Esophagus muscularis mucosa (tissue), 4 donors: ENCODE measurements around the gene SCAMP2.

Experiments used
- CTCF ChIP-seq, 3 experiments: fragments of 200-600 bp in 2 of 3; fragments of 450-650 bp in 1 of 3; sonication (generic) in 2 of 3; IDR thresholded peaks; one replicate each; pipeline ENCODE4 v1.5.1; 2017 to 2019; ENCODE audit warnings: antibody characterized with exemption in 3 of 3, mild to moderate bottlenecking in 2 of 3, moderate library complexity in 1 of 3
- EP300 ChIP-seq: sonication (generic); formaldehyde crosslinking; IDR thresholded peaks from one replicate; pipeline ENCODE4 v1.6.1; 2017; ENCODE audit warnings: antibody characterized with exemption
- POLR2A ChIP-seq: fragments of 450-650 bp; IDR thresholded peaks from one replicate; pipeline ENCODE4 v1.6.1; 2017; ENCODE audit warnings: antibody characterized with exemption, moderate library complexity, mild to moderate bottlenecking, low read depth
- POLR2AphosphoS5 ChIP-seq, 2 donors: sonication (generic); formaldehyde crosslinking; IDR thresholded peaks; one replicate each; pipeline ENCODE4 v1.6.1; 2017; ENCODE audit warnings: antibody characterized with exemption in 2 of 2

GRCh38 chr15:74843891-74844299 is 29.3 kb downstream of the SCAMP2 start:
- TF ChIP-seq POLR2A (no peak), POLR2AphosphoS5 (IDR thresholded peaks at IDR 0.05) (no peak), CTCF (IDR thresholded peaks at IDR 0.05) (no peak), EP300 (no peak)
